GM23338 (cell line): ENCODE measurements around the gene SIGMAR1. TPM values are rescaled to one million over a fixed set of nuclear protein-coding genes. Genes with fewer than 3 reads are reported as not detected.

Experiments used
- ATAC-seq: fragments of 200-7000 bp; cut with Tn5 transposase; 3 replicates; pipeline ENCODE4 v1.9.1; 2020
- DNase-seq: peaks from one replicate; pipeline ENCODE4 v3.0.0-alpha.2; 2015; ENCODE audit warnings: low spot score
- H2AFZ ChIP-seq: fragments of 200-600 bp; sonication (generic); 2 replicates; pipeline ENCODE4 v1.8.0; 2016; ENCODE audit warnings: antibody characterized with exemption, mild to moderate bottlenecking, moderate library complexity
- H3F3A ChIP-seq: fragments of 200-600 bp; sonication (generic); replicated peaks from 2 replicates; pipeline ENCODE4 v1.8.0; 2017; ENCODE audit warnings: antibody characterized with exemption, mixed run types, low read depth
- H3K27ac ChIP-seq: fragments of 200-600 bp; sonication (generic); 2 replicates; pipeline ENCODE4 v1.6.1; 2016; ENCODE audit warnings: low read depth
- H3K27me3 ChIP-seq: fragments of 200-600 bp; sonication (generic); 2 replicates; pipeline ENCODE4 v1.8.0; 2016; ENCODE audit warnings: mild to moderate bottlenecking, mixed run types, moderate library complexity; ENCODE audit not compliant: insufficient read depth
- H3K36me3 ChIP-seq: fragments of 200-600 bp; sonication (generic); 2 replicates; pipeline ENCODE4 v1.8.0; 2016; ENCODE audit warnings: mild to moderate bottlenecking; ENCODE audit not compliant: insufficient read depth
- H3K4me1 ChIP-seq: fragments of 200-600 bp; sonication (generic); 2 replicates; pipeline ENCODE4 v1.8.0; 2016; ENCODE audit warnings: mild to moderate bottlenecking, moderate library complexity; ENCODE audit not compliant: insufficient read depth
- H3K4me2 ChIP-seq: fragments of 200-600 bp; sonication (generic); 2 replicates; pipeline ENCODE4 v1.7.1; 2017; ENCODE audit warnings: mixed run types
- H3K4me3 ChIP-seq: fragments of 200-600 bp; sonication (generic); 2 replicates; pipeline ENCODE4 v1.6.1; 2016; ENCODE audit warnings: mixed run types
- H3K79me2 ChIP-seq: fragments of 200-600 bp; sonication (generic); replicated peaks from 2 replicates; pipeline ENCODE4 v1.8.0; 2017; ENCODE audit warnings: mild to moderate bottlenecking; ENCODE audit not compliant: insufficient read depth
- H3K9me2 ChIP-seq: fragments of 200-600 bp; sonication (generic); 2 replicates; pipeline ENCODE4 v1.8.0; 2017; ENCODE audit not compliant: insufficient read depth
- H4K20me1 ChIP-seq: fragments of 200-600 bp; sonication (generic); replicated peaks from 2 replicates; pipeline ENCODE4 v1.8.0; 2017; ENCODE audit warnings: mild to moderate bottlenecking; ENCODE audit not compliant: insufficient read depth
- H3K27ac Mint-ChIP-seq: 2 replicates; pipeline ENCODE4 v1.8.0; 2020; ENCODE audit warnings: inconsistent platforms, mild to moderate bottlenecking, moderate library complexity, mixed read lengths
- H3K27me3 Mint-ChIP-seq: 3 replicates; pipeline ENCODE4 v1.8.0; 2022; ENCODE audit warnings: low read depth, mild to moderate bottlenecking, moderate library complexity, mixed read lengths, inconsistent platforms; ENCODE audit not compliant: insufficient read depth, poor library complexity
- H3K36me3 Mint-ChIP-seq: 3 replicates; pipeline ENCODE4 v1.8.0; 2021; ENCODE audit warnings: low read depth, mild to moderate bottlenecking, inconsistent platforms, moderate library complexity, mixed read lengths
- H3K4me1 Mint-ChIP-seq: 3 replicates; pipeline ENCODE4 v1.8.0; 2020; ENCODE audit warnings: mild to moderate bottlenecking, inconsistent platforms, mixed read lengths
- H3K4me3 Mint-ChIP-seq: 3 replicates; pipeline ENCODE4 v1.8.0; 2021; ENCODE audit warnings: moderate library complexity, mild to moderate bottlenecking, inconsistent platforms, mixed read lengths
- H3K9me3 Mint-ChIP-seq: 3 replicates; pipeline ENCODE4 v1.8.0; 2020; ENCODE audit warnings: moderate library complexity, mild to moderate bottlenecking, inconsistent platforms, mixed read lengths
- CREB1 ChIP-seq: fragments of 250-450 bp; sonication (Bioruptor Pico); IDR thresholded peaks from 2 replicates; pipeline ENCODE4 v1.5.0; 2020; ENCODE audit warnings: low read depth, mild to moderate bottlenecking, moderate library complexity
- EZH2 ChIP-seq: fragments of 200-600 bp; sonication (generic); IDR thresholded peaks from one replicate; pipeline ENCODE4 v1.8.0; 2017; ENCODE audit warnings: antibody characterized with exemption, mild to moderate bottlenecking, low read depth; ENCODE audit not compliant: unreplicated experiment
- EZH2phosphoT487 ChIP-seq: fragments of 200-600 bp; sonication (generic); IDR thresholded peaks from one replicate; pipeline ENCODE4 v1.8.1; 2018; ENCODE audit warnings: antibody characterized with exemption; ENCODE audit not compliant: unreplicated experiment
- JUNB ChIP-seq: IDR thresholded peaks from one replicate; pipeline ENCODE4 v1.6.1; 2016; ENCODE audit warnings: antibody characterized with exemption; ENCODE audit not compliant: unreplicated experiment
- NANOG ChIP-seq: IDR thresholded peaks from 2 replicates; pipeline ENCODE4 v1.6.1; 2016; ENCODE audit warnings: antibody characterized with exemption, borderline replicate concordance
- POLR2AphosphoS5 ChIP-seq: IDR thresholded peaks from 2 replicates; pipeline ENCODE4 v1.6.1; 2016; ENCODE audit warnings: antibody characterized with exemption, low read depth
- STAT1 ChIP-seq: IDR thresholded peaks from one replicate; pipeline ENCODE4 v1.6.1; 2016; ENCODE audit warnings: antibody characterized with exemption; ENCODE audit not compliant: unreplicated experiment
- ZNF114 ChIP-seq: fragments of 250-450 bp; sonication (Bioruptor Pico); IDR thresholded peaks from 2 replicates; pipeline ENCODE4 v1.5.0; 2020; ENCODE audit warnings: mild to moderate bottlenecking, moderate library complexity
- ZNF331 ChIP-seq: fragments of 250-450 bp; sonication (Bioruptor Pico); IDR thresholded peaks from 2 replicates; pipeline ENCODE4 v1.5.0; 2020; ENCODE audit warnings: low read depth, mild to moderate bottlenecking, moderate library complexity
- polyA plus RNA-seq: library from polyadenylated mRNA; unstranded; fragments of >200 nt; fragmentation: Nextera tagmentation; extraction: Ambion mirVana; gene quantifications from 2 replicates; pipeline ENCODE4 v1.2.1, GENCODE V29; 2016
- total RNA-seq: library from RNA; depleted of rRNA; stranded (reverse); fragments of >200 nt; shearing (Covaris generic); gene quantifications from 2 replicates; pipeline ENCODE4 v1.2.3, GENCODE V29; 2014
- TF ChIP-seq, protein P1 (sequence below): IDR thresholded peaks from one replicate; pipeline ENCODE4 v1.6.1; 2018; ENCODE audit warnings: antibody characterized with exemption; ENCODE audit not compliant: unreplicated experiment
- TF ChIP-seq, protein P2 (sequence below): IDR thresholded peaks from 2 replicates; pipeline ENCODE4 v1.6.1; 2016; ENCODE audit warnings: antibody characterized with exemption
- TF ChIP-seq, protein P3 (sequence below), 2 experiments: fragments of 200-600 bp in 1 of 2; sonication (generic) in 1 of 2; conservative IDR thresholded peaks; 2 replicates each; pipeline versions ENCODE4 v1.5.1 to v1.6.1; 2016 to 2017; ENCODE audit warnings: antibody characterized with exemption in 2 of 2, low read depth in 2 of 2, mild to moderate bottlenecking in 2 of 2, moderate library complexity in 1 of 2

Gene SIGMAR1
- total and polyA plus RNA-seq, 2 experiments from 2014 or later: 82.3 to 167 TPM

DNA sequence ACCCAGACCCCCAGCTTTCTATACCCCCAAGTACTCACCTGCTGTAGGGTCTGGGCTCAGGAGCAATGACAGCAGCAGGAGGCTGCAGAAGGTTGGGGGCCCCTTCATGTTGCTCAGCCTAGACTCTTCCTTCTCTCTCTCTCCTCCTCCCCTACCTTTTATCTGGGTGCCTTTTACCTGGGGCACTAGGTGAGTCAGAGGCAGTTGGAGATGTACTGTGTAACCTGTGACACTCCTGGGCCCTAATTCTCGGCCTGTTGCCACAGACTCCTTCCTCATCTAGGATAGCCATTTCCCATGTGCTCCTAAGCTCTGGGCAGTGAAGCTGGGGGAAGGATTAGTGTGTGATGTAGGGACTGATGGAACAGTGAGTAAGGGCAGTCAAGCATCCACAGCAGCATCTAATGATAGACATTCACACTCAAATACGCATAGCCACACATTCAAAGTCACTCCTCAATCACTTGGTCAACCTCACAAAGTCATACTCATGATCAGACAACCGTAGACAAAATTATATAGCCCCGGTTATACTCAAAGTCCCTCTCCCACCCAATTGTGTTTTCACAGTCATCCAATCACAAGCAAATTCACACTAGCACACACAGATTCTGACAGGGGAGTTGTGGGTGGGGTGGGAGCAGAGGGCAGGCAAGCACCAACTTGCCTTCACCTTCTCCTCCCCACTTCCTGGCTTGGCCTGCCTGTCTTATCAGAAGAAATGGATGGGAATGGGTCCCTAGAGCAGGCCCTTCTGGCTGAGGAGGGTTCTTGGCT is 25.1 kb upstream of the SIGMAR1 start, which contains the start of gene CCL27:
Gene CCL27, minus strand, starts transcription at position 132 of the 777 bp plus-strand sequence. Its CDS starts 24 bp downstream, at position 108.
- Histone ChIP-seq H4K20me1 (peaks cover 3% of the 10 kb centered on the region; the same call in 1 of the 2 replicates), H2AFZ (no peak within 1 kb of the TSS), H3K27ac (no peak within 1 kb of the TSS), H3K4me1 (peaks cover 3% of the 10 kb centered on the region), H3K4me3 (no peak within 1 kb of the TSS), H3K79me2 (peaks cover 8% of the 10 kb centered on the region; the same call in 1 of the 2 replicates), H3F3A (no peaks in the 10 kb centered on the region), H3K36me3 (no peaks in the 10 kb centered on the region), H3K4me2 (no peak within 1 kb of the TSS), H3K9me2 (no peaks in the 10 kb centered on the region), H3K27me3 (no peaks in the 10 kb centered on the region)
- peaks cover 16% of the 10 kb centered on the region for H3K27me3 Mint-ChIP-seq
- no peak within 1 kb of the TSS for H3K27ac Mint-ChIP-seq
- TF ChIP-seq ZNF114 (CRISPR knock-in tag) (no peak), EZH2 (no peak), EZH2phosphoT487 (no peak), POLR2AphosphoS5 (no peak), ZNF331 (no peak), STAT1 (no peak), JUNB (no peak), NANOG (no peak), CREB1 (CRISPR knock-in tag) (no peak)
- TF ChIP-seq, protein P1, sequence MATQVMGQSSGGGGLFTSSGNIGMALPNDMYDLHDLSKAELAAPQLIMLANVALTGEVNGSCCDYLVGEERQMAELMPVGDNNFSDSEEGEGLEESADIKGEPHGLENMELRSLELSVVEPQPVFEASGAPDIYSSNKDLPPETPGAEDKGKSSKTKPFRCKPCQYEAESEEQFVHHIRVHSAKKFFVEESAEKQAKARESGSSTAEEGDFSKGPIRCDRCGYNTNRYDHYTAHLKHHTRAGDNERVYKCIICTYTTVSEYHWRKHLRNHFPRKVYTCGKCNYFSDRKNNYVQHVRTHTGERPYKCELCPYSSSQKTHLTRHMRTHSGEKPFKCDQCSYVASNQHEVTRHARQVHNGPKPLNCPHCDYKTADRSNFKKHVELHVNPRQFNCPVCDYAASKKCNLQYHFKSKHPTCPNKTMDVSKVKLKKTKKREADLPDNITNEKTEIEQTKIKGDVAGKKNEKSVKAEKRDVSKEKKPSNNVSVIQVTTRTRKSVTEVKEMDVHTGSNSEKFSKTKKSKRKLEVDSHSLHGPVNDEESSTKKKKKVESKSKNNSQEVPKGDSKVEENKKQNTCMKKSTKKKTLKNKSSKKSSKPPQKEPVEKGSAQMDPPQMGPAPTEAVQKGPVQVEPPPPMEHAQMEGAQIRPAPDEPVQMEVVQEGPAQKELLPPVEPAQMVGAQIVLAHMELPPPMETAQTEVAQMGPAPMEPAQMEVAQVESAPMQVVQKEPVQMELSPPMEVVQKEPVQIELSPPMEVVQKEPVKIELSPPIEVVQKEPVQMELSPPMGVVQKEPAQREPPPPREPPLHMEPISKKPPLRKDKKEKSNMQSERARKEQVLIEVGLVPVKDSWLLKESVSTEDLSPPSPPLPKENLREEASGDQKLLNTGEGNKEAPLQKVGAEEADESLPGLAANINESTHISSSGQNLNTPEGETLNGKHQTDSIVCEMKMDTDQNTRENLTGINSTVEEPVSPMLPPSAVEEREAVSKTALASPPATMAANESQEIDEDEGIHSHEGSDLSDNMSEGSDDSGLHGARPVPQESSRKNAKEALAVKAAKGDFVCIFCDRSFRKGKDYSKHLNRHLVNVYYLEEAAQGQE: no peak
- TF ChIP-seq, protein P2, sequence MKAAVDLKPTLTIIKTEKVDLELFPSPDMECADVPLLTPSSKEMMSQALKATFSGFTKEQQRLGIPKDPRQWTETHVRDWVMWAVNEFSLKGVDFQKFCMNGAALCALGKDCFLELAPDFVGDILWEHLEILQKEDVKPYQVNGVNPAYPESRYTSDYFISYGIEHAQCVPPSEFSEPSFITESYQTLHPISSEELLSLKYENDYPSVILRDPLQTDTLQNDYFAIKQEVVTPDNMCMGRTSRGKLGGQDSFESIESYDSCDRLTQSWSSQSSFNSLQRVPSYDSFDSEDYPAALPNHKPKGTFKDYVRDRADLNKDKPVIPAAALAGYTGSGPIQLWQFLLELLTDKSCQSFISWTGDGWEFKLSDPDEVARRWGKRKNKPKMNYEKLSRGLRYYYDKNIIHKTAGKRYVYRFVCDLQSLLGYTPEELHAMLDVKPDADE: no peak
- TF ChIP-seq, protein P3, sequence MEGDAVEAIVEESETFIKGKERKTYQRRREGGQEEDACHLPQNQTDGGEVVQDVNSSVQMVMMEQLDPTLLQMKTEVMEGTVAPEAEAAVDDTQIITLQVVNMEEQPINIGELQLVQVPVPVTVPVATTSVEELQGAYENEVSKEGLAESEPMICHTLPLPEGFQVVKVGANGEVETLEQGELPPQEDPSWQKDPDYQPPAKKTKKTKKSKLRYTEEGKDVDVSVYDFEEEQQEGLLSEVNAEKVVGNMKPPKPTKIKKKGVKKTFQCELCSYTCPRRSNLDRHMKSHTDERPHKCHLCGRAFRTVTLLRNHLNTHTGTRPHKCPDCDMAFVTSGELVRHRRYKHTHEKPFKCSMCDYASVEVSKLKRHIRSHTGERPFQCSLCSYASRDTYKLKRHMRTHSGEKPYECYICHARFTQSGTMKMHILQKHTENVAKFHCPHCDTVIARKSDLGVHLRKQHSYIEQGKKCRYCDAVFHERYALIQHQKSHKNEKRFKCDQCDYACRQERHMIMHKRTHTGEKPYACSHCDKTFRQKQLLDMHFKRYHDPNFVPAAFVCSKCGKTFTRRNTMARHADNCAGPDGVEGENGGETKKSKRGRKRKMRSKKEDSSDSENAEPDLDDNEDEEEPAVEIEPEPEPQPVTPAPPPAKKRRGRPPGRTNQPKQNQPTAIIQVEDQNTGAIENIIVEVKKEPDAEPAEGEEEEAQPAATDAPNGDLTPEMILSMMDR (conservative IDR thresholded peaks at IDR 0.05; ENCODE audit: low read depth in 2 of 2): no peak
- H3K4me3 Mint-ChIP-seq: no peak within 1 kb of the TSS; the same call in 2 of the 3 replicates
- H3K36me3 Mint-ChIP-seq: peaks cover 2% of the 10 kb centered on the region; the same call in 1 of the 3 replicates
- no peak for ATAC-seq
- peaks cover 8% of the 10 kb centered on the region for H3K4me1 Mint-ChIP-seq
- no peaks in the 10 kb centered on the region for H3K9me3 Mint-ChIP-seq
- no peak for DNase-seq
